Activated naive CD4-positive, alpha-beta T cell treated with Interleukin-2 at 50 U/mL for 16 hours (primary cell): Measurements from ENCODE around the gene GFPT2.

Experiments used
- DNase-seq: peaks from one replicate; pipeline ENCODE4 v3.0.0-alpha.2; 2020

GFPT2 gene

GRCh38 chr5:180271221-180271620, 81.9 kb downstream of the GFPT2 start:
- no peak for DNase-seq

- no peak for DNase-seq
Measured at GRCh38 chr5:180259260-180259611, 93.9 kb downstream of the GFPT2 start.

GRCh38 chr5:180253036-180253824, 99.9 kb downstream of the GFPT2 start:
- DNase-seq, result no peak

GRCh38 chr5:180251887-180252286, 101.2 kb downstream of the GFPT2 start:
- DNase-seq, result no peak

GRCh38 chr5:180251141-180251540, 102.0 kb downstream of the GFPT2 start:
- DNase-seq, result no peak
